ENCODE data around the gene KCTD1. TPM values are rescaled to one million over a fixed set of nuclear protein-coding genes. Genes with fewer than 3 reads are reported as not detected.

The KCTD1 gene
- total and polyA plus RNA-seq, 2 experiments from 2014 or later = 5.4 to 13.8 TPM

DNA sequence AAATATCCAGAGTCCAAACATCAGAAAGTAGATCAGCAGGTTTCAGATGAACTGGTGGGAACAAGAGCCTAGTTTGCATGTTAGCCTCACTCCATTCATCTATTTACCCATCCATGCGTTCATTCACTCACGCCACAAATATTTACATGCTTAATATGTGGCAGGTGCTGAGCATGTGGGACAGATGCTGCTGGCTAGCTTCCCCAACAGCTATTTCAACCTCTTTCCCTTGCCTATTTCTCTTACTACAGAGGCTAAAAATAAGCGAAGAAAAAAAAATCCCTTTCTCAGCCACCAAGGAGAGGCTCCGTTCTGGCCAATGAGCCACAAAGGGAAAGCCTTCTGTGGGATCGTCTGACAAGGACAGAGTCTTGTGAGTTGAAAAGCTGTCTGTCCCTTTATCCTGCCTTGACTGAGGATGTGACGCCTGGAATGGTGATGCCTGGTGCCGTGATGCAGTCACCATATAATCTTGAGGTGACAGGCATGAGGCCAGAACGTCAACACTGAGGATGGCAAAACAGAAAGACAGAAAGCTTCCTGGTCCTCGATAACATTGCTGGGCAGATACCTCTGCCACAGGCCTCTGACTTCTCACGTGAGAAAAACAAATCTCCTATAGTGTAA lies 78.2 kb downstream of the KCTD1 start:
- Histone ChIP-seq H3K4me3 (no peak overlapping the region), H3K27ac (peak overlapping the region; percentile 58), H3K36me3 (replicated peaks; ENCODE audit: insufficient read depth, low read depth) (no peaks in the 10 kb centered on the region), H2AFZ (no peak overlapping the region), H3K79me2 (no peaks in the 10 kb centered on the region), H3K9me3 (ENCODE audit: low read depth) (no peaks in the 10 kb centered on the region), H3K4me2 (no peak overlapping the region), H3K27me3 (no peaks in the 10 kb centered on the region), H4K20me1 (ENCODE audit: insufficient read depth, poor library complexity, severe bottlenecking) (no peaks in the 10 kb centered on the region), H3K9me2 (replicated peaks; ENCODE audit: insufficient read depth) (no peaks in the 10 kb centered on the region), H3K4me1 (ENCODE audit: insufficient read depth) (no peaks in the 10 kb centered on the region)
- DNase-seq (ENCODE audit: low spot score) = no peak
- TF ChIP-seq, protein P1, sequence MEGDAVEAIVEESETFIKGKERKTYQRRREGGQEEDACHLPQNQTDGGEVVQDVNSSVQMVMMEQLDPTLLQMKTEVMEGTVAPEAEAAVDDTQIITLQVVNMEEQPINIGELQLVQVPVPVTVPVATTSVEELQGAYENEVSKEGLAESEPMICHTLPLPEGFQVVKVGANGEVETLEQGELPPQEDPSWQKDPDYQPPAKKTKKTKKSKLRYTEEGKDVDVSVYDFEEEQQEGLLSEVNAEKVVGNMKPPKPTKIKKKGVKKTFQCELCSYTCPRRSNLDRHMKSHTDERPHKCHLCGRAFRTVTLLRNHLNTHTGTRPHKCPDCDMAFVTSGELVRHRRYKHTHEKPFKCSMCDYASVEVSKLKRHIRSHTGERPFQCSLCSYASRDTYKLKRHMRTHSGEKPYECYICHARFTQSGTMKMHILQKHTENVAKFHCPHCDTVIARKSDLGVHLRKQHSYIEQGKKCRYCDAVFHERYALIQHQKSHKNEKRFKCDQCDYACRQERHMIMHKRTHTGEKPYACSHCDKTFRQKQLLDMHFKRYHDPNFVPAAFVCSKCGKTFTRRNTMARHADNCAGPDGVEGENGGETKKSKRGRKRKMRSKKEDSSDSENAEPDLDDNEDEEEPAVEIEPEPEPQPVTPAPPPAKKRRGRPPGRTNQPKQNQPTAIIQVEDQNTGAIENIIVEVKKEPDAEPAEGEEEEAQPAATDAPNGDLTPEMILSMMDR (IDR thresholded peaks at IDR 0.05; ENCODE audit: poor library complexity) = no peak
- no peak for TF ChIP-seq EZH2phosphoT487 (IDR thresholded peaks at IDR 0.05; ENCODE audit: low read depth, severe bottlenecking, unreplicated experiment)
- TF ChIP-seq EZH2 (IDR thresholded peaks at IDR 0.05; ENCODE audit: borderline replicate concordance) = no peak
- 79% methylated on average over 10 of the region's 10 CpGs for WGBS (ENCODE audit: low lambda C conversion rate, missing lambda C conversion rate)

DNA sequence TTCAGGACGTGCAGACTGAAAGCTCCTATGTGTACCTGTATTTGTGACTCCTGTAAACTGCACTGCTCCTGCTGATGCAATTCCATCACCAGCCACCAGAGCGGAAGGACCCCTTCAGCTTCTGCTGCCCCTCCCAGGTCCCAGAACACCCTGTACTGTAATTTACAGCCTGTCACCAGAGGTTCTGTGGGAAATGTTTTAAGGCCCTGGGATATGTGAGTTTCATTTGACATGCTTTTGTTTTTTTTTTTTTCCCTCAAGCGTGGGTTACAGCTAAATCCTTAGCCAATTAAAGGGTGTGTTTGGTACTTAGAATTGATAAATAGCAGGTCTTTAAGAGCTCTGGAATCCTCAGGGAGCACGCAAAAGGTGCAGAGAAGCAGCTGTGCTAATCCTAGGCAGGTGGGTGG lies 79.4 kb downstream of the KCTD1 start:
- Histone ChIP-seq H3K9me3 (ENCODE audit: low read depth) (no peaks in the 10 kb centered on the region), H4K20me1 (ENCODE audit: insufficient read depth, poor library complexity, severe bottlenecking) (no peaks in the 10 kb centered on the region), H3K36me3 (replicated peaks; ENCODE audit: insufficient read depth, low read depth) (no peaks in the 10 kb centered on the region), H3K4me2 (no peak overlapping the region), H3K27me3 (no peaks in the 10 kb centered on the region), H3K27ac (peak overlapping the region; percentile 45), H3K4me1 (ENCODE audit: insufficient read depth) (no peaks in the 10 kb centered on the region), H2AFZ (no peak overlapping the region), H3K79me2 (no peaks in the 10 kb centered on the region), H3K4me3 (no peak overlapping the region), H3K9me2 (replicated peaks; ENCODE audit: insufficient read depth) (no peaks in the 10 kb centered on the region)
- TF ChIP-seq EZH2phosphoT487 (IDR thresholded peaks at IDR 0.05; ENCODE audit: low read depth, severe bottlenecking, unreplicated experiment) = no peak
- TF ChIP-seq, protein P1 (IDR thresholded peaks at IDR 0.05; ENCODE audit: poor library complexity) = peak; percentile 48
- 30% methylated on average over 4 of the region's 4 CpGs for WGBS (ENCODE audit: low lambda C conversion rate, missing lambda C conversion rate)
- peak; percentile 77 for DNase-seq (ENCODE audit: low spot score)

DNA sequence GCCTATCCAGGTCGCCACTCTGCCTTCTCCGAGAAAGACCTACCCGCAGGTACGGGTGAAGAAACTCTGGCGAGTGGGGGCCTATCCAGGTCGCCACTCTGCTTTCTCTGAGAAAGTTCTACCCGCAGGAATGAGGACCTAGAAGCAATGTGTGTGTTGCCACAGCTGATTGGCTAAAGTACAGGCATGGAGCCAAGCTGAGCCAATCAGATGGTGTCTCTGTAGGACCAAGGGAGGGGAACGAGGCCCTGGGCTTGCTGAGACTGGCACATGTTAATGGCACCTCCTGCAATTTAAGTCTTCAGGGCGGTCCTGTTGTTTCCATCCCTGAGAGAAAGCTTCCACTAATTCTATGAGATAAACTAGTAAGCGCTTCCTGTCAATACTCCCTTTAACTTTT lies 82.3 kb downstream of the KCTD1 start:
- H3K4me2 ChIP-seq = no peak overlapping the region
- H3K9me3 ChIP-seq (ENCODE audit: low read depth) = no peaks in the 10 kb centered on the region

More for the DNA sequence above, 82.3 kb downstream of the KCTD1 start:
- 95% methylated on average over 10 of the region's 10 CpGs for WGBS (ENCODE audit: low lambda C conversion rate, missing lambda C conversion rate)
- no peak overlapping the region for H3K4me3 ChIP-seq
- no peaks in the 10 kb centered on the region for H3K27me3 ChIP-seq
- no peaks in the 10 kb centered on the region for H4K20me1 ChIP-seq (ENCODE audit: insufficient read depth, poor library complexity, severe bottlenecking)
- no peak for DNase-seq (ENCODE audit: low spot score)
- no peaks in the 10 kb centered on the region for H3K36me3 ChIP-seq (replicated peaks; ENCODE audit: insufficient read depth, low read depth)
- H3K4me1 ChIP-seq (ENCODE audit: insufficient read depth) = no peaks in the 10 kb centered on the region
- H3K9me2 ChIP-seq (replicated peaks; ENCODE audit: insufficient read depth) = no peaks in the 10 kb centered on the region
- no peak overlapping the region for H2AFZ ChIP-seq
- H3K27ac ChIP-seq = no peak overlapping the region
- TF ChIP-seq EZH2 (IDR thresholded peaks at IDR 0.05; ENCODE audit: borderline replicate concordance) (no peak), EZH2phosphoT487 (IDR thresholded peaks at IDR 0.05; ENCODE audit: low read depth, severe bottlenecking, unreplicated experiment) (no peak)
- TF ChIP-seq, protein P1 (IDR thresholded peaks at IDR 0.05; ENCODE audit: poor library complexity) = no peak
- no peaks in the 10 kb centered on the region for H3K79me2 ChIP-seq
